HepG2 (cell line): Measurements from ENCODE around the gene ZNF367. TPM values are rescaled to one million over a fixed set of nuclear protein-coding genes. Genes with fewer than 3 reads are reported as not detected.

ENCODE experiments used
- BCL3 ChIP-seq: sonication (generic); formaldehyde crosslinking; IDR thresholded peaks from 2 replicates; pipeline ENCODE4 v1.5.1; 2020; ENCODE audit warnings: mild to moderate bottlenecking, missing genetic modification reagents, moderate library complexity
- CREB1 ChIP-seq, 2 experiments: fragments of 450-650 bp in 1 of 2; IDR thresholded peaks; 2 replicates each; pipeline ENCODE4 v1.6.1; 2016 to 2017; ENCODE audit warnings: control low read depth in 1 of 2, mild to moderate bottlenecking in 1 of 2, missing compliant biosample characterization in 1 of 2, missing genetic modification characterization in 1 of 2
- DMTF1 ChIP-seq: sonication (generic); formaldehyde crosslinking; IDR thresholded peaks from 2 replicates; pipeline ENCODE4 v1.4.0; 2020; ENCODE audit warnings: mild to moderate bottlenecking, missing genetic modification reagents
- EED ChIP-seq: sonication (generic); formaldehyde crosslinking; IDR thresholded peaks from 2 replicates; pipeline ENCODE4 v1.5.0; 2020; ENCODE audit warnings: mild to moderate bottlenecking, missing genetic modification reagents
- RFXAP ChIP-seq: sonication (generic); formaldehyde crosslinking; IDR thresholded peaks from 2 replicates; pipeline ENCODE4 v1.4.0; 2020; ENCODE audit warnings: missing genetic modification reagents, borderline replicate concordance
- SNAPC4 ChIP-seq: sonication (generic); formaldehyde crosslinking; IDR thresholded peaks from 2 replicates; pipeline ENCODE4 v1.4.0; 2020; ENCODE audit warnings: mild to moderate bottlenecking, missing genetic modification reagents
- SRSF1 ChIP-seq: fragments of 200-400 bp; formaldehyde crosslinking; optimal IDR thresholded peaks from 2 replicates; pipeline ENCODE3; 2017; ENCODE audit warnings: mild to moderate bottlenecking, low read depth, low read length, moderate library complexity
- SYNCRIP ChIP-seq: fragments of 200-400 bp; formaldehyde crosslinking; IDR thresholded peaks from 2 replicates; pipeline ENCODE4 v1.6.1; 2018; ENCODE audit warnings: mild to moderate bottlenecking, low read depth, low read length; ENCODE audit not compliant: insufficient read depth
- TRAFD1 ChIP-seq: sonication (generic); formaldehyde crosslinking; IDR thresholded peaks from 2 replicates; pipeline ENCODE4 v1.5.1; 2020; ENCODE audit warnings: missing genetic modification reagents, mild to moderate bottlenecking, borderline replicate concordance
- TRIM22 ChIP-seq: fragments of 450-650 bp; IDR thresholded peaks from 2 replicates; pipeline ENCODE4 v1.6.1; 2017
- ZFP36L1 ChIP-seq: sonication (generic); formaldehyde crosslinking; IDR thresholded peaks from 2 replicates; pipeline ENCODE4 v1.8.0; 2022; ENCODE audit warnings: mild to moderate bottlenecking, missing genetic modification reagents, moderate library complexity
- ZNF326 ChIP-seq: sonication (generic); formaldehyde crosslinking; IDR thresholded peaks from 2 replicates; pipeline ENCODE4 v1.4.0; 2020; ENCODE audit warnings: missing genetic modification reagents, borderline replicate concordance
- ZNF605 ChIP-seq: sonication (generic); formaldehyde crosslinking; IDR thresholded peaks from 2 replicates; pipeline ENCODE4 v1.8.0; 2022; ENCODE audit warnings: mild to moderate bottlenecking, missing genetic modification reagents
- ZNF790 ChIP-seq: sonication (generic); formaldehyde crosslinking; IDR thresholded peaks from 2 replicates; pipeline ENCODE4 v1.8.0; 2022; ENCODE audit warnings: missing genetic modification reagents, mild to moderate bottlenecking, borderline replicate concordance
- polyA plus RNA-seq, 8 experiments: library from polyadenylated mRNA; depleted of rRNA in 3 of 8; stranded (reverse) in 7 of 8; unstranded in 1 of 8; fragments of >200 nt; fragmentation: Illumina TruSeq in 4 of 8; extraction: Trizol in 4 of 8; gene quantifications; 2 replicates each; pipeline versions ENCODE4 v1.2.1 to v1.2.3, GENCODE V29; 2011 to 2016; ENCODE audit warnings: low read depth in 4 of 8, missing spikeins in 1 of 8, mixed read lengths in 1 of 8; ENCODE audit not compliant: insufficient read depth in 1 of 8
- total RNA-seq, 5 experiments: library from RNA; depleted of rRNA; stranded (reverse); fragments of >200 nt; fragmentation: Illumina TruSeq; extraction: Trizol; gene quantifications; 2 replicates each; pipeline ENCODE4 v1.2.3, GENCODE V29; 2016; ENCODE audit warnings: low read depth in 1 of 5

The ZNF367 gene
- total and polyA plus RNA-seq, 2 of the 13 experiments (the other 11 are each of a cell fraction or from before 2014, with no cell fraction given) = 2.9 to 7.7 TPM

GRCh38 chr9:96391021-96391765, 27.0 kb downstream of the ZNF367 start (continued):
- TF ChIP-seq TRAFD1 (CRISPR knock-in tag) = no peak
- TF ChIP-seq SYNCRIP = no peak
- TF ChIP-seq TRIM22 = no peak
- peak; percentile 56; the same call in 1 of the 2 replicates for TF ChIP-seq BCL3 (CRISPR knock-in tag)
- no peak for TF ChIP-seq ZNF605 (CRISPR knock-in tag)
- TF ChIP-seq SNAPC4 (CRISPR knock-in tag) = no peak
- TF ChIP-seq EED = no peak
- TF ChIP-seq RFXAP = peak; percentile 50; the same call in 1 of the 2 replicates
- TF ChIP-seq DMTF1 = no peak
- no peak for TF ChIP-seq ZFP36L1 (CRISPR knock-in tag)
- TF ChIP-seq ZNF790 = 0 out of 2 replicates have a peak, but pooled peaks have one; percentile 61
- TF ChIP-seq CREB1 (IDR thresholded peaks at IDR 0.05) = no peak
- TF ChIP-seq CREB1 (CRISPR knock-in tag; IDR thresholded peaks at IDR 0.05) = no peak
- TF ChIP-seq ZNF326 (CRISPR knock-in tag) = no peak
- no peak for TF ChIP-seq SRSF1
